COLO668 (cell line): ENCODE results near the gene DMWD.
A peak's percentile ranks its signal among the peaks of the same experiment; 100 is the strongest.
"Not testable (repeated sequence)": the region's sequence is repeated elsewhere in the genome, so short reads cannot be mapped to it uniquely, and the experiment has no call there.

Experiments used
- DNase-seq: peaks from one replicate; lab custom pipeline; 2025; ENCODE audit not compliant: unreplicated experiment; lab: John Stamatoyannopoulos, UW

Gene DMWD

GRCh38 chr19:45816236-45817009, 23.8 kb upstream of the DMWD start:
- peak; percentile 18 for DNase-seq

- DNase-seq, result no peak
These were observed 23.0 kb upstream of the DMWD start for GRCh38 chr19:45815481-45816216.

- DNase-seq, result no peak
These were observed 22.3 kb upstream of the DMWD start, which contains the start of gene RSPH6A for GRCh38 chr19:45814851-45815480. RSPH6A (minus strand) TSS chr19:45815308; CDS start chr19:45815176, 132 bp downstream.

- DNase-seq, result no peak
These were observed 21.6 kb upstream of the DMWD start for GRCh38 chr19:45814166-45814780.

GRCh38 chr19:45812297-45812696, 19.7 kb upstream of the DMWD start:
- DNase-seq, result no peak

GRCh38 chr19:45809643-45810159, 17.1 kb upstream of the DMWD start:
- DNase-seq, result peak; percentile 91

- no peak for DNase-seq
These were observed 13.1 kb upstream of the DMWD start for GRCh38 chr19:45805719-45806118.

- no peak for DNase-seq
These were observed 12.2 kb upstream of the DMWD start for GRCh38 chr19:45804959-45805230.

- DNase-seq, result no peak
These were observed 11.7 kb upstream of the DMWD start for GRCh38 chr19:45804140-45804958.

- no peak for DNase-seq
These were observed 9.0 kb upstream of the DMWD start for GRCh38 chr19:45801603-45802175.

GRCh38 chr19:45800070-45800553, 7.5 kb upstream of the DMWD start:
- DNase-seq, result no peak

- DNase-seq, result not testable (repeated sequence)
These were observed 6.9 kb upstream of the DMWD start for GRCh38 chr19:45799541-45799940.

- peak; percentile 56 for DNase-seq
These were observed 6.4 kb upstream of the DMWD start for GRCh38 chr19:45798995-45799517.

GRCh38 chr19:45794627-45795026, 2.0 kb upstream of the DMWD start:
- DNase-seq, result no peak

GRCh38 chr19:45793876-45794275, 1.2 kb upstream of the DMWD start:
- DNase-seq, result no peak

- no peak for DNase-seq
These were observed 526 bp upstream of the DMWD start for GRCh38 chr19:45793178-45793564.

- DNase-seq, result no peak
These were observed 738 bp downstream of the DMWD start for GRCh38 chr19:45791744-45792469.

GRCh38 chr19:45790942-45791341, 1.7 kb downstream of the DMWD start:
- no peak for DNase-seq
